ENCODE data around the gene IDH2. TPM values are rescaled to one million over a fixed set of nuclear protein-coding genes. Genes with fewer than 3 reads are reported as not detected.

IDH2 gene
- total and polyA plus RNA-seq, 2 of the 13 experiments (the other 11 are each of a cell fraction or from before 2014, with no cell fraction given), result 121 to 145 TPM

GRCh38 chr15:90035095-90035839, 67.0 kb downstream of the IDH2 start (continued):
- TF ChIP-seq ZNF782 (CRISPR knock-in tag; IDR thresholded peaks at IDR 0.05; ENCODE audit: borderline replicate concordance), result no peak
- no peak for TF ChIP-seq ZNF883 (CRISPR knock-in tag; IDR thresholded peaks at IDR 0.05; ENCODE audit: not compliant biosample characterization)
- no peak for TF ChIP-seq ZNF703 (CRISPR knock-in tag; IDR thresholded peaks at IDR 0.05; ENCODE audit: borderline replicate concordance)
- TF ChIP-seq GMEB2 (CRISPR knock-in tag; IDR thresholded peaks at IDR 0.05; ENCODE audit: low read depth), result no peak
- 0 out of 2 replicates have a peak, but pooled peaks have one; percentile 58 for TF ChIP-seq CHCHD3 (CRISPR knock-in tag; IDR thresholded peaks at IDR 0.05)
- TF ChIP-seq SRSF1 (optimal IDR thresholded peaks at IDR 0.05; ENCODE audit: low read depth, low read length), result no peak
- TF ChIP-seq JUND (CRISPR knock-in tag; IDR thresholded peaks at IDR 0.05), result peak; percentile 76
- TF ChIP-seq HDAC2 (CRISPR knock-in tag; IDR thresholded peaks at IDR 0.05), result peak; percentile 45; the same call in 1 of the 2 replicates
- TF ChIP-seq FOXO4 (CRISPR knock-in tag; conservative IDR thresholded peaks at IDR 0.05), result no peak
- no peak for TF ChIP-seq HOXA7 (CRISPR knock-in tag; IDR thresholded peaks at IDR 0.05)
